CD4-positive, alpha-beta T cell treated with Interleukin-4 for 4 hours (primary cell): Measurements from ENCODE around the gene ADGRF4.
"Not testable (repeated sequence)": the region's sequence is repeated elsewhere in the genome, so short reads cannot be mapped to it uniquely, and the experiment has no call there.

Source experiments
- DNase-seq: peaks from one replicate; pipeline ENCODE4 v3.0.0-alpha.2; 2020

ADGRF4 gene

GRCh38 chr6:47736083-47736700, 37.8 kb downstream of the ADGRF4 start:
- no peak for DNase-seq

GRCh38 chr6:47737406-47737805, 39.0 kb downstream of the ADGRF4 start:
- no peak for DNase-seq

GRCh38 chr6:47740714-47741113, 42.3 kb downstream of the ADGRF4 start:
- no peak for DNase-seq

- DNase-seq: no peak
These were observed 43.4 kb downstream of the ADGRF4 start for GRCh38 chr6:47741807-47742206.

- DNase-seq: no peak
These were observed 45.4 kb downstream of the ADGRF4 start for GRCh38 chr6:47743744-47744143.

- DNase-seq: not testable (repeated sequence)
These were observed 46.9 kb downstream of the ADGRF4 start for GRCh38 chr6:47745269-47745668.

- DNase-seq: no peak
These were observed 51.4 kb downstream of the ADGRF4 start for GRCh38 chr6:47749757-47750156.

GRCh38 chr6:47752801-47753200, 54.4 kb downstream of the ADGRF4 start:
- DNase-seq: no peak

GRCh38 chr6:47759364-47759763, 61.0 kb downstream of the ADGRF4 start:
- no peak for DNase-seq

GRCh38 chr6:47762502-47762901, 64.1 kb downstream of the ADGRF4 start:
- no peak for DNase-seq

GRCh38 chr6:47766445-47766844, 68.1 kb downstream of the ADGRF4 start:
- no peak for DNase-seq

- no peak for DNase-seq
These were observed 68.7 kb downstream of the ADGRF4 start for GRCh38 chr6:47767102-47767501.

- DNase-seq: no peak
These were observed 71.6 kb downstream of the ADGRF4 start for GRCh38 chr6:47769982-47770381.
